Measurements from ENCODE around the gene SLC30A7.
A peak's percentile ranks its signal among the peaks of the same experiment; 100 is the strongest.

Gene SLC30A7

DNA sequence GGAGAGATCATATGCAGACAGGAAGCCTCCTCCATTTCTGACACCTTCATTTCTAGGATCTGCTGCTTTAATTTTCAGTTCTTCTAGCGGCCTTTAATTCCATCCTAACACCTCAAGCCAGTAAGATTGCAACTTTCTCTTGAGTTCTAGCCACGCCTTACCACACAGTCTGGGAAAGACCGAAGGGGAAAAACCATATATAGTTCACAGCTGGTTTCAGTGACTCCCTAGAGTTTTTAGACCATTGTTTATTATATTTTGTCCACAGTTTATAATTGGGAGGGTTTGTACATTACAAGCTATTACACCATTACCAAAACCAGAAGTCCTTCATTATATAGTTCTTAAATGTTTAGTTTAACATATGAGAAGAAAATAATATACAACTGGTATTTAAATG is 92.2 kb downstream of the SLC30A7 start:
- H3K4me1 ChIP-seq (ENCODE audit: control insufficient read depth in 1 of 2, insufficient read depth in 2 of 2, low read length in 2 of 2), result no peaks in the 10 kb centered on the region
- no peaks in the 10 kb centered on the region for H3K9me3 ChIP-seq (ENCODE audit: control insufficient read depth in 1 of 2, low read length in 2 of 2)
- no peaks in the 10 kb centered on the region for H3K36me3 ChIP-seq (ENCODE audit: control insufficient read depth in 1 of 2, insufficient read depth in 2 of 2, low read length in 2 of 2)
- no peaks in the 10 kb centered on the region for H3K27me3 ChIP-seq (ENCODE audit: low read depth, low read length)
- no peak overlapping the region for H3K4me3 ChIP-seq (ENCODE audit: low read depth in 1 of 2, low read length in 2 of 2)
- H3K27ac ChIP-seq (ENCODE audit: low read length), result no peak overlapping the region

DNA sequence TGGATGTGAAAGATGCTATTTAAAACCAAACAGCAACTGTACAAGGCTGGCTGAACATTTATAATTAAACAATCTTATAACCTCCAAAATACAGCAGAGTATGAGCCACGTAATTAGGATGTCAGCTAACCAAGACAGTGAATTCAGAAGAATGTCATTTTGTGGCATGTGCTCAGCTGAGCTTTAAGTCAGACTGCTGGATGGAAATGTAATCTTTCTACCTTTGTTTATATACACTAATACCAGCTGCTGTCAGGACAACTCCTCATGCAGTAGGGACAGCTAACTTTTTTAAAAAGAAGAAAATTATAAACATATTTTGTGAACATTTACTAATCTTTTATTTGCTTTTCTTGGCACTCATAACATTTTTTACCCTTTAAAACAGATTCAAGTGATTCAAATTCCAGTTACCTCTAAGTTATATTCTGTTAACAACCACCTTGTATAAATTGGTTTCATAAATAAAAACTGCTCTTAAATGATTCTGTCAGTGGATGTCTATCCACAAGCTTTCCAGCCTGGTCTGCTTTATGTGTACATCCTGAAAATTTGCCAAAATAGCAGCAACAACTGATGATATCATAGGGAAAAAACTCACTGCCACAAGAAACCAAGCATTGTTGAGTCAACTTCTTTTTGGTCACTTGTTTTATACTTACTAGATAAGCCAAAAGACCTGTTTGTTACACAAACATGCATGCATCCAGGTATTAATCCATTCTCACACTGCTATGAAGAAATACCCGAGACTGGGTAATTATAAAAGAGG is 93.6 kb downstream of the SLC30A7 start:
- H3K4me1 ChIP-seq (ENCODE audit: control insufficient read depth in 1 of 2, insufficient read depth in 2 of 2, low read length in 2 of 2), result no peaks in the 10 kb centered on the region
- H3K36me3 ChIP-seq (ENCODE audit: control insufficient read depth in 1 of 2, insufficient read depth in 2 of 2, low read length in 2 of 2), result no peaks in the 10 kb centered on the region
- no peaks in the 10 kb centered on the region for H3K27me3 ChIP-seq (ENCODE audit: low read depth, low read length)
- H3K9me3 ChIP-seq (ENCODE audit: control insufficient read depth in 1 of 2, low read length in 2 of 2), result no peaks in the 10 kb centered on the region
- no peak overlapping the region for H3K4me3 ChIP-seq (ENCODE audit: low read depth in 1 of 2, low read length in 2 of 2)
- H3K27ac ChIP-seq (ENCODE audit: low read length), result peak overlapping the region; percentile 13

DNA sequence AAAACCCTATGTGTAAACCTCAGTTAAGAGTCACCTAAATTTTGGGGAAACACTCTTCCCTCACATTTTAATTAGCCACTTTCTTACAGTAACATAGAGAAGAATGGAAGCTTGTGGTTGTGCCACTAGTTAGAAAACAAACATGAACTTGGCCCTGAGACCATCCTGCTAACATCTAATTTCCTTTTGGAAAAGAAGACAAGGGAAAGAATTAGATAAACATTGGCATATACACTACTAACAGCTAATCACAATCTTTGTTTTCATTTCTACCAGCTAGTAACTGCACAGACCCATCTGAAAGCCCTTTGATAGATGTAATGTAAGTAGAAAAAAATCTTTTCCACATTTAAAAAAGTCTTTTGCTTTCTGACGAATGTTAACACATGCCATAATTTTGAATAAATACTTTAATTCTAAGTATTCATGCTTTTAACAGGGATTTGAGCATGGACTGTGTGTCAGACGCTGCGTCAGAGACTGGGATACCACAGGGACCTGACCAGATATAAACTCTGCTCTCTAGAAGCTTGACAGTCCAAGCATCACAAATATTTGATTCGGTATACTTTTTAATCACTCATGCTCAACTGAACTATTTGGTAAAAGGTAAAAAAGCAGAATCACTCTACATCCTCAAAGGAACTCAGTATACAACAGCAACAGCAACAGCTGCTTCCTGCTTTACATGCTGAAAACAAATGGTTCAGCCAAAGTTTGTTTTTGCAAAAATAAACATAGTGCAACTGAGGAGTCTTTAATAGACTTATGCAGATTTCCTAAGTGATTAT is 99.5 kb downstream of the SLC30A7 start:
- H3K9me3 ChIP-seq (ENCODE audit: control insufficient read depth in 1 of 2, low read length in 2 of 2), result no peaks in the 10 kb centered on the region
- H3K27me3 ChIP-seq (ENCODE audit: low read depth, low read length), result no peaks in the 10 kb centered on the region
- H3K27ac ChIP-seq (ENCODE audit: low read length), result no peak overlapping the region
- peaks cover 0 to 7% of the 10 kb centered on the region in 2 donors for H3K36me3 ChIP-seq (ENCODE audit: control insufficient read depth in 1 of 2, insufficient read depth in 2 of 2, low read length in 2 of 2)
- no peaks in the 10 kb centered on the region for H3K4me1 ChIP-seq (ENCODE audit: control insufficient read depth in 1 of 2, insufficient read depth in 2 of 2, low read length in 2 of 2)
- H3K4me3 ChIP-seq (ENCODE audit: low read depth in 1 of 2, low read length in 2 of 2), result no peak overlapping the region

DNA sequence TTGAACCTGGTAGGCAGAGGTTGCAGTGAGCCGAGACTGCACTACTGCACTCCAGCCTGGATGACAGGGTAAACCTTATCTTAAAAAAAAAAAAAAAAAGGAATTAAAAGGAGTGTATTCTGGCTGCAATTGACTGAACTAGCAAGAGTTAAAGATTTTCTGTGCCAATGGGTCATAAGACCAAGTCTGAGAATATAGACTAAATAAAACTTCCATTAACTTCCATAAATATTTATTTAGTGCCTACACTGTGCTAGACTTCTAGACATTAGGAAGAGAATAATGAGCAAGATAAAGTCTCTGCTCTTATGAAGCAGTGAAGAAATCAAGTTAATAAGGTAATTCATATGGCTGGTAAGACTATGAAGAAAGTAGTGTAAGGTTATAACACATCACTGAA is 102.5 kb downstream of the SLC30A7 start:
- H3K4me3 ChIP-seq (ENCODE audit: low read depth in 1 of 2, low read length in 2 of 2), result no peak overlapping the region
- H3K27me3 ChIP-seq (ENCODE audit: low read depth, low read length), result no peaks in the 10 kb centered on the region
- H3K27ac ChIP-seq (ENCODE audit: low read length), result no peak overlapping the region
- H3K4me1 ChIP-seq (ENCODE audit: control insufficient read depth in 1 of 2, insufficient read depth in 2 of 2, low read length in 2 of 2), result no peaks in the 10 kb centered on the region
- H3K9me3 ChIP-seq (ENCODE audit: control insufficient read depth in 1 of 2, low read length in 2 of 2), result no peaks in the 10 kb centered on the region
- peaks cover 7% of the 10 kb centered on the region in 2 donors for H3K36me3 ChIP-seq (ENCODE audit: control insufficient read depth in 1 of 2, insufficient read depth in 2 of 2, low read length in 2 of 2)

DNA sequence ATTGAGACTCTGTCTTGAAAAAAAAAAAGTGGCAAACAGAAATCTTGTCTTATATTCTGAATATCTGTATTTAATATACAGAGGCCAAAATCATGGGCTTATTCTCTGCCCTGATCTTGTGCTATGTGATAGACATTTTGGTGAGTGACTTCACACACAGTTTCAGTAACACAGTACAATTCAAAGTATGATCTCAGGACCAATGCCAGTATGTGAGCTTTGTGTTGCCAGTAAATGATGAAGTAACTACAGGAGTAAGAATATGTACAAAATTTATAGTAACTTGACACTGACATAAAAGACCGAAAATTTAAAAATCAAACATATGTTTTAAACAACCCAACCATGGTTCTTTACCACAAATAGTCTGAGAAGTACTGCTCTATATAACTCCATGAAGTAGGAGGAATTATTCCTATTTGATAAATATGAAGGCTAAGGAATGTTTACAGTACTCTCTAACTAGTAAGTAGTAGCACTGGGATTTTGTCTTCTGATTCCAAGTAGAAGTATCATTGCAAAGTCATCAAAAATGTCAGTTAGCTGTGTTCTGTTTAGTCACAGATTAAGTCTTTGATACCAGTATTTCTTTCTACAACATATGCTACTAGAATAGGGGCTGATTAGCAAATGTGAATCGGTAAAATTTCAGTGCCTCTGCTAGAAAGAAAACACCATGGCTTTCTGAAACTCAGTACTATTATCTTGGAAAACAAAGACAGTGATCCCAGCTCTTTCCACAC is 104.4 kb downstream of the SLC30A7 start:
- Histone ChIP-seq H3K4me1 (ENCODE audit: control insufficient read depth in 1 of 2, insufficient read depth in 2 of 2, low read length in 2 of 2) (no peaks in the 10 kb centered on the region), H3K27ac (ENCODE audit: low read length) (no peak overlapping the region)

DNA sequence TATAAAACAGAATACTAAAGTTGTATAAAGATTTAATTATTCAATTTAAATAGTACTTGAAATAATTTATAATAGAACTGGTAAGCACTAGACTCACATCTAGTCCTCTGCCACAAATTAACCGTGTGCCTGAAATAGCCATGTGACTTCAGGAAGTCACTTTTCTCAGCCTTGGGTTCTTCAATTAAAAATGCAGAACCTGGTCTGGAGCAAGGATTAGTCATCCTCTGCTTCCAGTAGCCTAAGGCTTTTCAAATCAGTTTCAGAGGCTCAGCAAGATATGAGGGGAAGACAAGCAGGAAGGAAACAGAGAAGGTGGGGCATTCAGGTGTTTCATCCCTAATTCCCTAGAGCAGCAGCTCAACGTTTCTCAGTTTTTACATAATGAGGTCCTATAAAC is 106.7 kb downstream of the SLC30A7 start:
- Histone ChIP-seq H3K4me1 (ENCODE audit: control insufficient read depth in 1 of 2, insufficient read depth in 2 of 2, low read length in 2 of 2) (no peaks in the 10 kb centered on the region), H3K27ac (ENCODE audit: low read length) (no peak overlapping the region), H3K27me3 (ENCODE audit: low read depth, low read length) (no peaks in the 10 kb centered on the region), H3K9me3 (ENCODE audit: control insufficient read depth in 1 of 2, low read length in 2 of 2) (no peaks in the 10 kb centered on the region), H3K36me3 (ENCODE audit: control insufficient read depth in 1 of 2, insufficient read depth in 2 of 2, low read length in 2 of 2) (peaks cover 7 to 10% of the 10 kb centered on the region in 2 donors), H3K4me3 (ENCODE audit: low read depth in 1 of 2, low read length in 2 of 2) (no peak overlapping the region)

More for the DNA sequence above, 104.4 kb downstream of the SLC30A7 start:
- no peaks in the 10 kb centered on the region for H3K9me3 ChIP-seq (ENCODE audit: control insufficient read depth in 1 of 2, low read length in 2 of 2)
- H3K4me3 ChIP-seq (ENCODE audit: low read depth in 1 of 2, low read length in 2 of 2), result no peak overlapping the region
- H3K36me3 ChIP-seq (ENCODE audit: control insufficient read depth in 1 of 2, insufficient read depth in 2 of 2, low read length in 2 of 2), result peaks cover 7 to 10% of the 10 kb centered on the region in 2 donors
- H3K27me3 ChIP-seq (ENCODE audit: low read depth, low read length), result no peaks in the 10 kb centered on the region

- H3K4me1 ChIP-seq (ENCODE audit: control insufficient read depth in 1 of 2, insufficient read depth in 2 of 2, low read length in 2 of 2), result no peaks in the 10 kb centered on the region
- H3K9me3 ChIP-seq (ENCODE audit: control insufficient read depth in 1 of 2, low read length in 2 of 2), result no peaks in the 10 kb centered on the region
- peaks cover 7 to 10% of the 10 kb centered on the region in 2 donors for H3K36me3 ChIP-seq (ENCODE audit: control insufficient read depth in 1 of 2, insufficient read depth in 2 of 2, low read length in 2 of 2)
- no peak overlapping the region for H3K4me3 ChIP-seq (ENCODE audit: low read depth in 1 of 2, low read length in 2 of 2)
- H3K27me3 ChIP-seq (ENCODE audit: low read depth, low read length), result no peaks in the 10 kb centered on the region
- no peak overlapping the region for H3K27ac ChIP-seq (ENCODE audit: low read length)
Observed at GRCh38 chr1:101003012-101003650, 107.2 kb downstream of the SLC30A7 start.

GRCh38 chr1:101004061-101004460 is 108.2 kb downstream of the SLC30A7 start:
- H3K27ac ChIP-seq (ENCODE audit: low read length), result no peak overlapping the region
- H3K4me1 ChIP-seq (ENCODE audit: control insufficient read depth in 1 of 2, insufficient read depth in 2 of 2, low read length in 2 of 2), result no peaks in the 10 kb centered on the region
- peaks cover 5 to 7% of the 10 kb centered on the region in 2 donors for H3K36me3 ChIP-seq (ENCODE audit: control insufficient read depth in 1 of 2, insufficient read depth in 2 of 2, low read length in 2 of 2)
- H3K27me3 ChIP-seq (ENCODE audit: low read depth, low read length), result no peaks in the 10 kb centered on the region
- no peak overlapping the region for H3K4me3 ChIP-seq (ENCODE audit: low read depth in 1 of 2, low read length in 2 of 2)
- no peaks in the 10 kb centered on the region for H3K9me3 ChIP-seq (ENCODE audit: control insufficient read depth in 1 of 2, low read length in 2 of 2)

- Histone ChIP-seq H3K9me3 (ENCODE audit: control insufficient read depth in 1 of 2, low read length in 2 of 2) (no peaks in the 10 kb centered on the region), H3K36me3 (ENCODE audit: control insufficient read depth in 1 of 2, insufficient read depth in 2 of 2, low read length in 2 of 2) (peaks cover 3 to 7% of the 10 kb centered on the region in 2 donors), H3K27ac (ENCODE audit: low read length) (no peak overlapping the region), H3K27me3 (ENCODE audit: low read depth, low read length) (no peaks in the 10 kb centered on the region), H3K4me3 (ENCODE audit: low read depth in 1 of 2, low read length in 2 of 2) (no peak overlapping the region), H3K4me1 (ENCODE audit: control insufficient read depth in 1 of 2, insufficient read depth in 2 of 2, low read length in 2 of 2) (no peaks in the 10 kb centered on the region)
Observed at GRCh38 chr1:101004670-101005069, 108.8 kb downstream of the SLC30A7 start.

DNA sequence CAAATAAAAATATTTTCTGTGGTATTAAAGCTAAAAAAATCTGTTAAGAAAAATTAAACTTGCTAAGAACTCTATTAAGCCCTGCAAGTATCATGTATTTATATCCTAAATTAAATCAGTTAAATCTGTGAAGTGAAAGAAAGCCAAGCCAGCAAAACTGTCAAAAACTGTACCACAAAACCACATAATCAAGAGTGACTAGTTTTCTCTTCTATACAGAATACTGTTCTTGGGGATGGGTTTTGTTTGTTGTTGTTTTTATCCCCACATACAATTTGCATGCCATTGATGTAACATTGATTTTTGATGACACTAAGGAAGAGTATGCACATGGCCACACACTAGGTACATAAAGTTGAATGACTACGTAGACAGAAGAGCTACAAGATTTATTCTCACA is 109.3 kb downstream of the SLC30A7 start:
- no peak overlapping the region for H3K27ac ChIP-seq (ENCODE audit: low read length)
- no peaks in the 10 kb centered on the region for H3K9me3 ChIP-seq (ENCODE audit: control insufficient read depth in 1 of 2, low read length in 2 of 2)
- no peaks in the 10 kb centered on the region for H3K27me3 ChIP-seq (ENCODE audit: low read depth, low read length)
- H3K4me1 ChIP-seq (ENCODE audit: control insufficient read depth in 1 of 2, insufficient read depth in 2 of 2, low read length in 2 of 2), result no peaks in the 10 kb centered on the region
- no peak overlapping the region for H3K4me3 ChIP-seq (ENCODE audit: low read depth in 1 of 2, low read length in 2 of 2)
- peaks cover 3 to 7% of the 10 kb centered on the region in 2 donors for H3K36me3 ChIP-seq (ENCODE audit: control insufficient read depth in 1 of 2, insufficient read depth in 2 of 2, low read length in 2 of 2)

DNA sequence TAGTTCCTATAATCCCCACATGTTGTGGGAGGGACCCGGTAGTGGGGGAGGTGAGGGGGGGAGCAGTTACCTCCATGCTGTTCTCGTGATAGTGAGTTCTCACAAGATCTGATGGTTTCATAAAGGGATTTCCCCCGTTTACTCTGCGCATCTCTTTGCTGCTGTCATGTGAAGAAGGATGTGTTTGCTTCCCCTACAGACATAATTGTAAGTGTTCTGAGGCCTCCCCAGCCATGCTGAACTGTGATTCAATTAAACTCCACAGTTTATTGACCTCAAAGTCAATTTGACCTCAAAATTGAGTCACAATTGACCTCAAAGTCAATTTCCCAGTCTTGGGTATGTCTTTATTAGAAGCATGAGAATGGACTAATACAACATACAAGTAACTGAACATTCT is 110.0 kb downstream of the SLC30A7 start:
- Histone ChIP-seq H3K27me3 (ENCODE audit: low read depth, low read length) (no peaks in the 10 kb centered on the region), H3K36me3 (ENCODE audit: control insufficient read depth in 1 of 2, insufficient read depth in 2 of 2, low read length in 2 of 2) (peaks cover 4 to 8% of the 10 kb centered on the region in 2 donors), H3K9me3 (ENCODE audit: control insufficient read depth in 1 of 2, low read length in 2 of 2) (no peaks in the 10 kb centered on the region), H3K4me1 (ENCODE audit: control insufficient read depth in 1 of 2, insufficient read depth in 2 of 2, low read length in 2 of 2) (no peaks in the 10 kb centered on the region), H3K4me3 (ENCODE audit: low read depth in 1 of 2, low read length in 2 of 2) (no peak overlapping the region), H3K27ac (ENCODE audit: low read length) (no peak overlapping the region)

Measured in muscle layer of duodenum (tissue), 2 donors.